ENCODE data around the gene DCLK2.

Gene DCLK2

DNA sequence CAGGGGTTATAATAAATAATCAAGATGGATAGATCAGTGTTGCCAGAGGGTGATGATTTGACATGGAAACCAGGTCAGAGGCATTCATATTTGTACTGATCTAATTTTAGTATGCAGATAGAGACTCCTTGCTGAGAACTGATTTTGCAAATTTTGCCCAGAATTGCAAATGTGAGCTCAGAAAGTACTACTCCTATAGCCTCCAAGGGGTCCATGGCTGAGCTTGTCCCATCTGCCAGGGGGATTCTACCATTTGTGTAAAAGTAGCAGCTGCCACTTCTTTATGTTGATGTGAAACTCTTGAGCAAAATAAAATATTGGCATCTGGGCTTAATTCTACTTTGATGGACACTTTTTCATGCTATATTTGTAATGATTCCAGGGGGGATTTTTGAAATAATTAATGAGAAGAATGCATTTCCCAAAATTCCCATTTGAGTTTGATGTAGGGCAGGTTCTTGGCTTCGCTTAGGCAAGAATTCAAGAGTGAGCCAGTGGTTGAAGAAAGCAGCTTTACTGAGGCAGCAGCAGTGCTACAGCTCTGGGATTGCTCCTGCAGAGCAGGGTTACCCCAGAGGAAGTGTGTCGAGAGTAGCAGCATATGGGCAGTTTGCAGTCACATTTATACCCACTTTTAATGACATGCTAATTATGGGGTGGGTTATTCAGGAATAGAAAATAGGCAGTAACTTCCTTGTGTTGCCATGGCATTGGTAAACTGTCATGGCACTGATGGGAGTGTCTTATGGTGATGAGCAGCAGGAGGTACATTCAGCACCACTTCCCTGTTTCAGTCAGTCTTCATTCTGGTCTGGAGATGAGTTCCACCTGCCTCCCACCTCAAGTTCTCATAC lies 38.7 kb upstream of the DCLK2 start:
- TF ChIP-seq, protein P1, sequence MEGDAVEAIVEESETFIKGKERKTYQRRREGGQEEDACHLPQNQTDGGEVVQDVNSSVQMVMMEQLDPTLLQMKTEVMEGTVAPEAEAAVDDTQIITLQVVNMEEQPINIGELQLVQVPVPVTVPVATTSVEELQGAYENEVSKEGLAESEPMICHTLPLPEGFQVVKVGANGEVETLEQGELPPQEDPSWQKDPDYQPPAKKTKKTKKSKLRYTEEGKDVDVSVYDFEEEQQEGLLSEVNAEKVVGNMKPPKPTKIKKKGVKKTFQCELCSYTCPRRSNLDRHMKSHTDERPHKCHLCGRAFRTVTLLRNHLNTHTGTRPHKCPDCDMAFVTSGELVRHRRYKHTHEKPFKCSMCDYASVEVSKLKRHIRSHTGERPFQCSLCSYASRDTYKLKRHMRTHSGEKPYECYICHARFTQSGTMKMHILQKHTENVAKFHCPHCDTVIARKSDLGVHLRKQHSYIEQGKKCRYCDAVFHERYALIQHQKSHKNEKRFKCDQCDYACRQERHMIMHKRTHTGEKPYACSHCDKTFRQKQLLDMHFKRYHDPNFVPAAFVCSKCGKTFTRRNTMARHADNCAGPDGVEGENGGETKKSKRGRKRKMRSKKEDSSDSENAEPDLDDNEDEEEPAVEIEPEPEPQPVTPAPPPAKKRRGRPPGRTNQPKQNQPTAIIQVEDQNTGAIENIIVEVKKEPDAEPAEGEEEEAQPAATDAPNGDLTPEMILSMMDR (IDR thresholded peaks at IDR 0.05; ENCODE audit: low read depth, low read length, missing control alignments), result no peak
- DNase-seq (ENCODE audit: low read depth), result no peak

DNA sequence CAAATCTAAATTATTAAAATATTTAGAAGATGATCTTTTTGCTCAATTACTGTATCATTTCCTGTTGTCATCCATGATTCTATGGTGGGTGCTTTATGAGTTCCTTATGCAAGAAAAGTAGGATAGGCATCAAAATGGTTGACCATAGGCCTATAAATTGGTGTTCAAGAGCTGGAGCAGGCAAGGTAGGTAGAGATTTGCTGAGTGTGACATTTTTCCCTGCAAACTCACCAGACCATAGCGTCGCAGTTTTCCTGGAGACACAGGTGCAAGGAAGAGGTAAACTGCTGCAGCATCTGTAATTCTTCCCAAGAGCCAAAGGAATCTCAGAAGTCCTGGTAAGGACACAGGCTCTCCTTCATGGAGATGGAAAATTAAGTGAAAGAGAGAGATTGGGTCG lies 33.7 kb upstream of the DCLK2 start:
- TF ChIP-seq, protein P1 (IDR thresholded peaks at IDR 0.05; ENCODE audit: low read depth, low read length, missing control alignments), result no peak
- no peak for DNase-seq (ENCODE audit: low read depth)
- no peak overlapping the region for H3K4me3 ChIP-seq (ENCODE audit: low read depth, low read length)

More for the DNA sequence above, 38.7 kb upstream of the DCLK2 start:
- H3K4me3 ChIP-seq (ENCODE audit: low read depth, low read length), result no peak overlapping the region

DNA sequence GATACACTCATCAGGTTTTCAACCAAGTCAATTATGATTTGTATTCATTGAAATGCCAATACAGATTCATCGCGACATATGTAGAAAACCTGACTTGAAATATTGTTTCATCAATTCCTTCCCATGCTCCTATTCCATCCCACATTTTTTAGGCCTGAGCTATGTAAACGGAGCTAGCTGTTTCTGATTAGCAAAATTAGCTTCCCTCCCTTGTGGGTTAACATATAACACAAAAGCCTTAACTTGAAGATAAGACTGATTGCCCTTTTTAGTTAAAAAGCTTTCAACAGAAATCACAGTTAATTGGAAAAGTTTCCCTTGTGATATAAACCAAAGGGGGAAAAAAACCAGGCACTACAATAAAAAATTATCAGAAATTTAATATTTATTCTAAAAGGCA lies 32.8 kb upstream of the DCLK2 start:
- TF ChIP-seq, protein P1 (IDR thresholded peaks at IDR 0.05; ENCODE audit: low read depth, low read length, missing control alignments), result no peak
- H3K4me3 ChIP-seq (ENCODE audit: low read depth, low read length), result no peak overlapping the region
- no peak for DNase-seq (ENCODE audit: low read depth)

DNA sequence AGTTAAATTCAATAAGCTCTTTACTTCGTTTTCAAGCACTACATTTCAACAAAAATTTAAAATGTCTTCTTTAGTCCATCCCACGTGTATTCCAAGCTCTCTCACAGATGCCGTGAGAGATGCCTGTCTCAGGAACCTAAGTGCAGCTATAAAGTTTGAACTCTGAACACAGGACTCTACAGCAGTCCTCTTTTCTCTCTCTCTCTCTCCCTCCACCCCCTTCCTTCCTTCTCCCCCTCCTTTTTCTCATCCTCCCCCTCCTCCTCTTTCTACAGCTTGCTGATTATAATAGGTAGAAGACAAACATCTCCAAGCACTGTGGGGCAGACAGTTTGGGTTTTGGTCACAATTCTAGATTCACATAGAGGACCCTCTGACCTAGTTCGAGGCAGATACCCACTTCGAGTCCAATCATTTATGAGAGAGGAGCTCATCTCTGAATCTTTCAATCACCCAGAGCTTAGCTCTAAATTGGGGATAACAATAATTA lies 31.5 kb upstream of the DCLK2 start:
- no peak for DNase-seq (ENCODE audit: low read depth)
- H3K4me3 ChIP-seq (ENCODE audit: low read depth, low read length), result no peak overlapping the region
- TF ChIP-seq, protein P1 (IDR thresholded peaks at IDR 0.05; ENCODE audit: low read depth, low read length, missing control alignments), result no peak

DNA sequence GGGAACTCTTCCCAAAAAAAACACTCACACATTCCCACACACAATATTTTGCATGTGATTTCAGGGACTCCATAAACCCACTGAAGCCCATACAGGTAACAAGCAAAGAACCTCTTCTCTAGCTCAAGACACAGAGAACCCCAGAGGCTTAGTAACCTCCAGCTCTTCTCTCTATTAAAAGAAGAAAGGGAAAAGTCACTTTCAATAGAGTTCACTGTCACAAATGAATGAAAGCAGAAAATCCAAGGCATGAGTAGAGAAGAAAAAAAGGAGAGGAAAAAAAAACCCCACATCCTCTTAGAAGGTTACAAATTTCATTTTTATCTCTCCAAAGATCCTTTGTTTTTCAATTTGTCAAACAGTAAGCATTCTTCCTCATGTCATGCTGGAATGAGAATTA lies 30.7 kb upstream of the DCLK2 start:
- DNase-seq (ENCODE audit: low read depth), result no peak
- TF ChIP-seq, protein P1 (IDR thresholded peaks at IDR 0.05; ENCODE audit: low read depth, low read length, missing control alignments), result no peak
- no peak overlapping the region for H3K4me3 ChIP-seq (ENCODE audit: low read depth, low read length)

DNA sequence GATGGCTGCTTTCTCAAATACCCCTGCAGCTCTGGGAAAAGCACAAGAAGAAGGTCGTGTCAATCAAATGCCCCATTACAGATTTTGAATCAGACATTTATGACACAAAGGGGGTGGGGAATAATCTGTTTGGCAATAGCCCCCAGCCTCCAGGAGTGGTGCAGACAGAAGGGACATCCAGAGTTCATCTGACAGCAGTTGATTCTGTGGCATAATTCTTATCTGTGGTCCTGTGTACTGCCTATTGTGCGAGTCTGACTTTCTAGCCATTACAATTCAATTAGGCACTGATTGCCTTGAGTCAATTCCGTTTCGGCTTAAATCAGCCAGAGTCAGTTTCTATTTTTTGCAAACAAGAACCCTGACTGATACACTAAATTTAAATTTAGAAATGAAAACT lies 28.6 kb upstream of the DCLK2 start:
- TF ChIP-seq, protein P1 (IDR thresholded peaks at IDR 0.05; ENCODE audit: low read depth, low read length, missing control alignments), result no peak
- no peak overlapping the region for H3K4me3 ChIP-seq (ENCODE audit: low read depth, low read length)
- no peak for DNase-seq (ENCODE audit: low read depth)

DNA sequence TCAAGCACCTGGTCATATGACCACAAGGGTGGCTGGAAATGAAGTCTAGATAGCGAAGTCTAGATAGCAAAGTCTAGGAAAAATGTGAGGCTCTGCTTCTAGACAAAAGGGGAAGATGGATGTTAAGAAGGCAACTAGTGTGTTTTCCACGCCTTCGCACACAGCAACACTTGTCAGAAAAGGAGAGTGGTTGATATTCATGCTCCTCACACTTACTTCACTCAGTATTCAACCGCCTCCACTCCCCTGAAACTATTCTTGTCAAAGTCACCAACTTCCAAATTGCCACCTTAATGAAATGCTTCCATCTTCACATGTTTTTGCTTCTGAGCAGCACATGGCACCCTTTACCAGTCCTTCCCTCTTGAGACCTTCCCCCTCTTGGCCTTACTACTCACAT lies 27.7 kb upstream of the DCLK2 start:
- TF ChIP-seq, protein P1 (IDR thresholded peaks at IDR 0.05; ENCODE audit: low read depth, low read length, missing control alignments), result no peak
- DNase-seq (ENCODE audit: low read depth), result no peak
- no peak overlapping the region for H3K4me3 ChIP-seq (ENCODE audit: low read depth, low read length)
